Gastrocnemius medialis (tissue), 4 donors: ENCODE results near the gene IL24. TPM values are rescaled to one million over a fixed set of nuclear protein-coding genes. Genes with fewer than 3 reads are reported as not detected.

Source experiments
- ATAC-seq, 2 donors: fragments of 150-250 bp; one replicate each; pipeline ENCODE4 v1.9.1; 2016
- DNase-seq, 2 donors: peaks; one replicate each; pipeline ENCODE4 v3.0.0-alpha.2; 2019
- H3K27ac ChIP-seq, 4 donors: fragments of 200-600 bp; sonication (generic); 1 replicate in 1 of 4; 2 replicates in 3 of 4; pipeline ENCODE4 v1.5.1; 2016 to 2018; ENCODE audit warnings: mild to moderate bottlenecking in 2 of 4, moderate library complexity in 1 of 4
- H3K27me3 ChIP-seq, 3 donors: fragments of 200-600 bp; sonication (generic) in 2 of 3; 1 replicate in 1 of 3; 2 replicates in 2 of 3; pipeline versions ENCODE4 v1.5.1 to v1.6.0; 2016 to 2019; ENCODE audit warnings: mild to moderate bottlenecking in 1 of 3, moderate library complexity in 1 of 3
- H3K36me3 ChIP-seq, 2 donors: fragments of 200-600 bp; sonication (generic) in 1 of 2; one replicate each; pipeline ENCODE4 v1.5.1; 2017 to 2018
- H3K4me1 ChIP-seq, 2 donors: fragments of 200-600 bp; sonication (generic) in 1 of 2; one replicate each; pipeline ENCODE4 v1.5.1; 2016 to 2017; ENCODE audit warnings: mild to moderate bottlenecking in 2 of 2
- H3K4me3 ChIP-seq, 4 donors: fragments of 200-600 bp; sonication (generic) in 3 of 4; 1 replicate in 1 of 4; 2 replicates in 3 of 4; pipeline ENCODE4 v1.5.1; 2016 to 2019; ENCODE audit warnings: mild to moderate bottlenecking in 2 of 4
- H3K9me3 ChIP-seq, 3 donors: fragments of 200-600 bp; sonication (generic) in 2 of 3; 1 replicate in 1 of 3; 2 replicates in 2 of 3; pipeline ENCODE4 v1.5.1; 2016 to 2019
- CTCF ChIP-seq, 5 experiments: fragments of 450-650 bp in 3 of 5; fragments of 200-600 bp in 2 of 5; sonication (generic) in 2 of 5; IDR thresholded peaks in 4 of 5; conservative IDR thresholded peaks in 1 of 5; 1 replicate in 4 of 5; 2 replicates in 1 of 5; pipeline ENCODE4 v1.5.1; 2016 to 2019; ENCODE audit warnings: antibody characterized with exemption in 5 of 5, mild to moderate bottlenecking in 3 of 5, moderate library complexity in 3 of 5
- POLR2A ChIP-seq, 2 donors: fragments of 450-650 bp; IDR thresholded peaks; one replicate each; pipeline ENCODE4 v1.6.1; 2017; ENCODE audit warnings: antibody characterized with exemption in 2 of 2, mild to moderate bottlenecking in 2 of 2, moderate library complexity in 2 of 2
- in situ Hi-C, 4 donors: fragments of 200-750 bp; cut with MboI; loops; one replicate each; pipeline versions ENCODE4 v1.15.0 to v1.8.0; 2017; ENCODE audit warnings: low sequenced_read_pairs in 4 of 4
- intact Hi-C: fragments of 100-400 bp; cut with DNase I; formaldehyde crosslinking; loops from one replicate; pipeline ENCODE4 v1.15.1; 2023; ENCODE audit warnings: low total_unique reads
- total RNA-seq, 4 donors: library from RNA; depleted of rRNA; stranded (reverse); fragments of >200 nt; gene quantifications; one replicate each; pipeline versions ENCODE4 v1.1.0 to v1.2.3, GENCODE V29; 2016

Gene IL24
- total RNA-seq, 4 donors from 2014 or later: not detected

GRCh38 chr1:206860165-206860564 lies 37.1 kb upstream of the IL24 start:
- no peak overlapping the region for H3K27ac ChIP-seq
- no peak for ATAC-seq
- in situ Hi-C loops: loop anchor here (10.0 kb wide), 1 partner anchor 55 kb away; no protein-coding TSS in a partner anchor

GRCh38 chr1:206863266-206863665 lies 34.0 kb upstream of the IL24 start:
- intact Hi-C loops: no loop called here
- H3K27me3 ChIP-seq: no peaks in the 10 kb centered on the region
- H3K9me3 ChIP-seq: no peaks in the 10 kb centered on the region
- TF ChIP-seq POLR2A (IDR thresholded peaks at IDR 0.05) (no peak), CTCF (IDR thresholded peaks at IDR 0.05 in 4 of 5, conservative IDR thresholded peaks at IDR 0.05 in 1 of 5) (no peak)
- ATAC-seq (no peak), DNase-seq (no peak)
- no peak overlapping the region for H3K27ac ChIP-seq
- peaks cover 0 to 3% of the 10 kb centered on the region in 2 donors for H3K4me1 ChIP-seq
- no peaks in the 10 kb centered on the region for H3K36me3 ChIP-seq
- in situ Hi-C loops: loop anchor here (10.0 kb wide), 1 partner anchor 52 kb away; no protein-coding TSS in a partner anchor
- no peak overlapping the region for H3K4me3 ChIP-seq

More at GRCh38 chr1:206860165-206860564, 37.1 kb upstream of the IL24 start:
- intact Hi-C loops: no loop called here
- Histone ChIP-seq H3K9me3 (no peaks in the 10 kb centered on the region), H3K4me1 (peaks cover 0 to 1% of the 10 kb centered on the region in 2 donors), H3K36me3 (no peaks in the 10 kb centered on the region), H3K27me3 (no peaks in the 10 kb centered on the region), H3K4me3 (no peak overlapping the region)
- DNase-seq: no peak
- TF ChIP-seq CTCF (IDR thresholded peaks at IDR 0.05 in 4 of 5, conservative IDR thresholded peaks at IDR 0.05 in 1 of 5) (no peak), POLR2A (IDR thresholded peaks at IDR 0.05) (no peak)

- Histone ChIP-seq H3K4me3 (no peak within 1 kb of the TSS), H3K27me3 (no peaks in the 10 kb centered on the region), H3K27ac (peak within 1 kb of the TSS in 1 of 4 donors; percentile 44), H3K9me3 (no peaks in the 10 kb centered on the region), H3K36me3 (no peaks in the 10 kb centered on the region), H3K4me1 (peaks cover 0 to 3% of the 10 kb centered on the region in 2 donors)
- ATAC-seq: peak; percentile 89 to 96
- intact Hi-C loops (loop anchor here (1.0 kb wide), 1 partner anchor 47 kb away; no protein-coding TSS in a partner anchor), in situ Hi-C loops (loop anchor here (10.0 kb wide), 1 partner anchor 50 kb away; no protein-coding TSS in a partner anchor)
- DNase-seq: peak; percentile 54 to 84
- TF ChIP-seq POLR2A (IDR thresholded peaks at IDR 0.05): no peak
- TF ChIP-seq CTCF (IDR thresholded peaks at IDR 0.05 in 4 of 5, conservative IDR thresholded peaks at IDR 0.05 in 1 of 5): peak; percentile 73 to 91 (median 82)
These were observed 32.1 kb upstream of the IL24 start, which contains the start of gene IL20 for GRCh38 chr1:206864939-206865671. Gene IL20 (plus strand): TSS chr1:206865623. CDS start chr1:206865853, 230 bp downstream.

GRCh38 chr1:206866062-206866461 lies 31.2 kb upstream of the IL24 start:
- Histone ChIP-seq H3K9me3 (no peaks in the 10 kb centered on the region), H3K27ac (no peak overlapping the region), H3K4me3 (no peak overlapping the region), H3K36me3 (no peaks in the 10 kb centered on the region), H3K27me3 (no peaks in the 10 kb centered on the region), H3K4me1 (peaks cover 0 to 3% of the 10 kb centered on the region in 2 donors)
- in situ Hi-C loops (loop anchor here (10.0 kb wide), 1 partner anchor 49 kb away; no protein-coding TSS in a partner anchor), intact Hi-C loops (no loop called here)
- TF ChIP-seq CTCF (IDR thresholded peaks at IDR 0.05 in 4 of 5, conservative IDR thresholded peaks at IDR 0.05 in 1 of 5) (no peak), POLR2A (IDR thresholded peaks at IDR 0.05) (no peak)
- ATAC-seq (no peak), DNase-seq (no peak)
